SK-N-SH treated with all-trans-retinoic acid at 6 μM for 48 hours (cell line): ENCODE measurements around the gene PSAP.

ENCODE experiments used
- ATAC-seq: fragments of 200-7000 bp; cut with Tn5 transposase; 3 replicates; pipeline ENCODE4 v1.9.1; 2020; ENCODE audit warnings: mild to moderate bottlenecking, moderate library complexity
- ARNTL ChIP-seq: fragments of 450-650 bp; formaldehyde crosslinking; IDR thresholded peaks from 2 replicates; pipeline ENCODE4 v1.5.0; 2020; ENCODE audit warnings: low read depth, mild to moderate bottlenecking, moderate library complexity, borderline replicate concordance
- BACH2 ChIP-seq: fragments of 250-450 bp; sonication (Bioruptor Pico); IDR thresholded peaks from 2 replicates; pipeline ENCODE4 v1.9.0; 2021; ENCODE audit warnings: mild to moderate bottlenecking, borderline replicate concordance
- CSDC2 ChIP-seq: fragments of 250-450 bp; sonication (Bioruptor Pico); IDR thresholded peaks from 2 replicates; pipeline ENCODE4 v1.5.0; 2020; ENCODE audit warnings: mild to moderate bottlenecking, moderate library complexity
- ESRRG ChIP-seq: fragments of 250-450 bp; sonication (Bioruptor Pico); IDR thresholded peaks from 2 replicates; pipeline ENCODE4 v1.6.1; 2021; ENCODE audit warnings: mild to moderate bottlenecking
- GLIS3 ChIP-seq: fragments of 250-450 bp; sonication (Bioruptor Pico); IDR thresholded peaks from 2 replicates; pipeline ENCODE4 v1.5.0; 2020; ENCODE audit warnings: mild to moderate bottlenecking, moderate library complexity
- ISL1 ChIP-seq: fragments of 250-450 bp; sonication (Bioruptor Pico); IDR thresholded peaks from 2 replicates; pipeline ENCODE4 v2.1.2; 2022; ENCODE audit warnings: mild to moderate bottlenecking, moderate library complexity
- OSR1 ChIP-seq: fragments of 250-450 bp; sonication (Bioruptor Pico); IDR thresholded peaks from 2 replicates; pipeline ENCODE4 v1.8.0; 2022; ENCODE audit warnings: moderate library complexity, mild to moderate bottlenecking, inconsistent platforms
- PPARA ChIP-seq: fragments of 250-450 bp; sonication (Bioruptor Pico); IDR thresholded peaks from 2 replicates; pipeline ENCODE4 v1.5.0; 2020; ENCODE audit warnings: mild to moderate bottlenecking, borderline replicate concordance
- RARB ChIP-seq: fragments of 250-450 bp; sonication (Bioruptor Pico); IDR thresholded peaks from 2 replicates; pipeline ENCODE4 v1.8.0; 2021; ENCODE audit warnings: mild to moderate bottlenecking, moderate library complexity
- SNAI2 ChIP-seq: fragments of 250-450 bp; sonication (Bioruptor Pico); IDR thresholded peaks from 2 replicates; pipeline ENCODE4 v1.5.0; 2020; ENCODE audit warnings: mild to moderate bottlenecking, moderate library complexity
- TCF4 ChIP-seq: fragments of 250-450 bp; sonication (Bioruptor Pico); IDR thresholded peaks from 2 replicates; pipeline ENCODE4 v1.8.0; 2021; ENCODE audit warnings: mild to moderate bottlenecking, moderate library complexity, borderline replicate concordance
- TOX ChIP-seq: fragments of 250-450 bp; sonication (Bioruptor Pico); IDR thresholded peaks from 2 replicates; pipeline ENCODE4 v1.8.0; 2021; ENCODE audit warnings: mild to moderate bottlenecking, moderate library complexity, borderline replicate concordance
- ZC3H10 ChIP-seq: fragments of 250-450 bp; sonication (Bioruptor Pico); IDR thresholded peaks from 2 replicates; pipeline ENCODE4 v1.5.1; 2021; ENCODE audit warnings: mild to moderate bottlenecking, moderate library complexity
- ZFP3 ChIP-seq: fragments of 250-450 bp; sonication (Bioruptor Pico); IDR thresholded peaks from 2 replicates; pipeline ENCODE4 v1.5.0; 2020; ENCODE audit warnings: mild to moderate bottlenecking, moderate library complexity
- ZFP30 ChIP-seq: fragments of 450-650 bp; formaldehyde crosslinking; IDR thresholded peaks from 2 replicates; pipeline ENCODE4 v1.5.0; 2022; ENCODE audit warnings: mild to moderate bottlenecking, moderate library complexity
- ZNF565 ChIP-seq: fragments of 450-650 bp; formaldehyde crosslinking; conservative IDR thresholded peaks from 2 replicates; pipeline ENCODE4 v1.5.0; 2020; ENCODE audit warnings: low read depth, mild to moderate bottlenecking, moderate library complexity
- ZNF70 ChIP-seq: fragments of 450-650 bp; formaldehyde crosslinking; IDR thresholded peaks from 2 replicates; pipeline ENCODE4 v1.5.0; 2020; ENCODE audit warnings: mild to moderate bottlenecking, moderate library complexity
- ZNF8 ChIP-seq: fragments of 450-650 bp; formaldehyde crosslinking; IDR thresholded peaks from 2 replicates; pipeline ENCODE4 v1.5.0; 2020; ENCODE audit warnings: mild to moderate bottlenecking, moderate library complexity
- TF ChIP-seq, protein P1 (sequence below): fragments of 250-450 bp; sonication (Bioruptor Pico); IDR thresholded peaks from 2 replicates; pipeline ENCODE4 v1.5.1; 2020; ENCODE audit warnings: low read depth, mild to moderate bottlenecking, moderate library complexity
- TF ChIP-seq, protein P2 (sequence below): fragments of 250-450 bp; sonication (Bioruptor Pico); IDR thresholded peaks from 2 replicates; pipeline ENCODE4 v1.5.1; 2021; ENCODE audit warnings: mild to moderate bottlenecking, moderate library complexity
- TF ChIP-seq, protein P3 (sequence below): fragments of 250-450 bp; sonication (Bioruptor Pico); IDR thresholded peaks from 2 replicates; pipeline ENCODE4 v1.8.0; 2020; ENCODE audit warnings: mild to moderate bottlenecking, moderate library complexity, borderline replicate concordance

The PSAP gene

DNA sequence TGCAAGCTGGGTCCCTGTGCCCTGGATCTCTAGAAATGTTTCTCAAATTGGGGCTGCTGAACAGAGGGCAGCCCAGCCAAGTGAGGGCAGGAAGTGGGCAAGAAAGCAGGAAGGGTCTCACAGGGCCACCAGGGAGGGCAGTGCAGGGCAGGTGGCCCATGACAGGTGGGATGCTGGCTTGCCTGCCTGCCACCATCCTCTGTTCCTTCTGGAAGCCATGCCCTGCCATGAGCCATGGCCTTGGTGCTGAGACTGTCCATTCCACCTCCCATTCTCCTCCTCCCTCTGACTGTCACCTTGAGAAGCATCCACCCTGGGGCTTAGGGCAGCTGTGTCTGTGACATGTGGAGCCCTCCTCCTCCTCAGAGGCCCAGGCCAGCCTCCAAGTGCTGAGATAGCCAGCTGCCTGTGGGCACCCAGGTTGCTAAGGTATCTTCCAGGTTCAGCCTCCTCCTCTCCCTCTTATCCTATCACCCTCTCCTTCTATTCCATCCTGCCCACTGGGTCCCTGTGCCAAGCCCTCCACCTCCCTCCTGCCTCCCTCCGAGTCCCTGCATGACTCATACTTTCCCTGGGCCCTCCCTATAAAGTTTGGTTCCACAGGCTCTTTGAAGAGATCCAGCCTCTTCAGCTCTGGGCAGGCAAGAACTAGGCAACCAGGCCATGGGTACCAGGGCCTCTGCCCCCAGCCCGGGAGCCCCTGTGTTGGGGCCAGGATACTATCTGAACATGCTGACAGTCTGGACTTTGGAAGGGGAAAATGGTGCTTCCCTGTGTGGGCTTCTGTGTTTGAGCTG is 79.0 kb downstream of the PSAP start:
- ATAC-seq, result peak; percentile 66
- no peak for TF ChIP-seq ISL1 (CRISPR knock-in tag)

DNA sequence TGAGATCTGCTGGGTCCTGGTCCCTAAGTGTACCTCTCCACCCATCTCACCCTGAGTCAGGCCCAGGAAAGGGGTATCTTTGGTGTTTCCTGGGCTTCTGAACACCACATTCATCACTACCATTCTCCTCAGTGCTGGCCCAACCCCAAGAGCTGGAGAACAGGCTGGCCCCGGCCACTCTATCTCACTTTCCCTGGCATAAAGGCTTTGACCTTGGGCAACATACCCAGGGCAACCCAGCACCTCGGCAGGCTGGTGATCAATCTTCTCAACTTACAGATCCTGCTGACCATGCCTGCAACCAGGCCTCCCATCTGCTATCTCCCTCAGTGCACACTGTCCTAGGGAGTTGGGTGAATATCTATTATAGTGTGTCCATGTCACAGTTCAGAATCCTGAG is 79.8 kb downstream of the PSAP start:
- ATAC-seq, result no peak
- no peak for TF ChIP-seq OSR1 (CRISPR knock-in tag)
- no peak for TF ChIP-seq ZNF70 (CRISPR knock-in tag)
- TF ChIP-seq TOX, result no peak
- TF ChIP-seq, protein P1, sequence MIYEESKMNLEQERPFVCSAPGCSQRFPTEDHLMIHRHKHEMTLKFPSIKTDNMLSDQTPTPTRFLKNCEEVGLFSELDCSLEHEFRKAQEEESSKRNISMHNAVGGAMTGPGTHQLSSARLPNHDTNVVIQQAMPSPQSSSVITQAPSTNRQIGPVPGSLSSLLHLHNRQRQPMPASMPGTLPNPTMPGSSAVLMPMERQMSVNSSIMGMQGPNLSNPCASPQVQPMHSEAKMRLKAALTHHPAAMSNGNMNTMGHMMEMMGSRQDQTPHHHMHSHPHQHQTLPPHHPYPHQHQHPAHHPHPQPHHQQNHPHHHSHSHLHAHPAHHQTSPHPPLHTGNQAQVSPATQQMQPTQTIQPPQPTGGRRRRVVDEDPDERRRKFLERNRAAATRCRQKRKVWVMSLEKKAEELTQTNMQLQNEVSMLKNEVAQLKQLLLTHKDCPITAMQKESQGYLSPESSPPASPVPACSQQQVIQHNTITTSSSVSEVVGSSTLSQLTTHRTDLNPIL (CRISPR knock-in tag), result no peak
- no peak for TF ChIP-seq ZC3H10 (CRISPR knock-in tag)
- TF ChIP-seq ZNF565 (CRISPR knock-in tag), result no peak
- no peak for TF ChIP-seq PPARA (CRISPR knock-in tag)
- no peak for TF ChIP-seq ZFP30 (CRISPR knock-in tag)
- TF ChIP-seq ARNTL (CRISPR knock-in tag), result no peak
- TF ChIP-seq RARB (CRISPR knock-in tag), result no peak
- no peak for TF ChIP-seq BACH2
- no peak for TF ChIP-seq SNAI2 (CRISPR knock-in tag)
- no peak for TF ChIP-seq ZNF8 (CRISPR knock-in tag)
- no peak for TF ChIP-seq GLIS3 (CRISPR knock-in tag)

DNA sequence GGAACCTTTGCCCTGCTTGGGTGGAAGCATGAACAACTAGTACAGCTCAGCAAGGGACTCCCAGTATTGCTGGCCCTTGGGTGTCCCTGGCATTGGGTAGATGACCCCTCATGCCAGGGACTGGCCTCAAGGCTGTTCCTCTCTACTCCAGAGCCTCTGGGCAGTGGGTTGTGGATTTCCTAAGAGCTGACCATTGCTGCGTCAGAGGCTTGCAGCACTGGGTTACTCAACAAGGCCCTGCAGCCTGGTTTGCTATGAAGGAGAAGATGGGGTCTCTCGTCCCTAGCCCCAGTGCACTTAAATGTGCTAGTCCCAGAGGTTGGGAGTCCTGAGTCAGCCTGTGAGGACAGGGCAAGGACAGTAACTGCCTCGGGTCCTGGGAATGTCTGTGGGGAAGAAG is 80.3 kb downstream of the PSAP start:
- ATAC-seq, result no peak
- no peak for TF ChIP-seq SNAI2 (CRISPR knock-in tag)
- TF ChIP-seq, protein P2, sequence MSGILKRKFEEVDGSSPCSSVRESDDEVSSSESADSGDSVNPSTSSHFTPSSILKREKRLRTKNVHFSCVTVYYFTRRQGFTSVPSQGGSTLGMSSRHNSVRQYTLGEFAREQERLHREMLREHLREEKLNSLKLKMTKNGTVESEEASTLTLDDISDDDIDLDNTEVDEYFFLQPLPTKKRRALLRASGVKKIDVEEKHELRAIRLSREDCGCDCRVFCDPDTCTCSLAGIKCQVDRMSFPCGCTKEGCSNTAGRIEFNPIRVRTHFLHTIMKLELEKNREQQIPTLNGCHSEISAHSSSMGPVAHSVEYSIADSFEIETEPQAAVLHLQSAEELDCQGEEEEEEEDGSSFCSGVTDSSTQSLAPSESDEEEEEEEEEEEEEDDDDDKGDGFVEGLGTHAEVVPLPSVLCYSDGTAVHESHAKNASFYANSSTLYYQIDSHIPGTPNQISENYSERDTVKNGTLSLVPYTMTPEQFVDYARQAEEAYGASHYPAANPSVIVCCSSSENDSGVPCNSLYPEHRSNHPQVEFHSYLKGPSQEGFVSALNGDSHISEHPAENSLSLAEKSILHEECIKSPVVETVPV (CRISPR knock-in tag), result no peak
- no peak for TF ChIP-seq TCF4 (CRISPR knock-in tag)
- TF ChIP-seq ZC3H10 (CRISPR knock-in tag), result no peak

DNA sequence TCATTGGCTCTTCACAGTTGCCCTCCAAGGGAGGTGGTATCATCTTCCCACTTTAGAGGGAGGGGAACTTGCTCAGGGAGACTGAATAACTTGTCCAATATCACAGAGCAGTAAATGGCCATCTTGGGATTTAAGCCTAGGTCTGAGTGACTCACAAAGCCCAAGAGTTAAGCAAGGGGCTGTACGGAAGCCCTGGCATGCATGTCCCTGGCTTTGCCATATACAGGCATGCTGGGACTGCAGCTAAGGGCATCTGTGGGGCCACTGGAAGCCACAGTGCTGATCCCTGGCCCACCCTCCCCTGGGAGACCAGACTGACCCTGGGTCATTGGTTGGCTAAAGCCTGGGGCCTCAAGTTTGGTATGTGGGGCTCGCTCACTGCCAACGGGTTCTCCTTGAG is 80.8 kb downstream of the PSAP start:
- ATAC-seq, result no peak
- TF ChIP-seq ZFP30 (CRISPR knock-in tag) (no peak), PPARA (CRISPR knock-in tag) (no peak), ESRRG (CRISPR knock-in tag) (no peak), OSR1 (CRISPR knock-in tag) (no peak), ZNF8 (CRISPR knock-in tag) (no peak), CSDC2 (CRISPR knock-in tag) (no peak), ZC3H10 (CRISPR knock-in tag) (no peak), BACH2 (no peak), TCF4 (CRISPR knock-in tag) (no peak), ZFP3 (no peak), TOX (no peak), ISL1 (CRISPR knock-in tag) (no peak), ARNTL (CRISPR knock-in tag) (no peak)
- TF ChIP-seq, protein P2 (CRISPR knock-in tag), result no peak
- TF ChIP-seq, protein P3, sequence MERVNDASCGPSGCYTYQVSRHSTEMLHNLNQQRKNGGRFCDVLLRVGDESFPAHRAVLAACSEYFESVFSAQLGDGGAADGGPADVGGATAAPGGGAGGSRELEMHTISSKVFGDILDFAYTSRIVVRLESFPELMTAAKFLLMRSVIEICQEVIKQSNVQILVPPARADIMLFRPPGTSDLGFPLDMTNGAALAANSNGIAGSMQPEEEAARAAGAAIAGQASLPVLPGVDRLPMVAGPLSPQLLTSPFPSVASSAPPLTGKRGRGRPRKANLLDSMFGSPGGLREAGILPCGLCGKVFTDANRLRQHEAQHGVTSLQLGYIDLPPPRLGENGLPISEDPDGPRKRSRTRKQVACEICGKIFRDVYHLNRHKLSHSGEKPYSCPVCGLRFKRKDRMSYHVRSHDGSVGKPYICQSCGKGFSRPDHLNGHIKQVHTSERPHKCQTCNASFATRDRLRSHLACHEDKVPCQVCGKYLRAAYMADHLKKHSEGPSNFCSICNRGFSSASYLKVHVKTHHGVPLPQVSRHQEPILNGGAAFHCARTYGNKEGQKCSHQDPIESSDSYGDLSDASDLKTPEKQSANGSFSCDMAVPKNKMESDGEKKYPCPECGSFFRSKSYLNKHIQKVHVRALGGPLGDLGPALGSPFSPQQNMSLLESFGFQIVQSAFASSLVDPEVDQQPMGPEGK (CRISPR knock-in tag), result no peak
